ENCODE results near the gene PLEKHH3. TPM values are rescaled to one million over a fixed set of nuclear protein-coding genes. Genes with fewer than 3 reads are reported as not detected.
"Not testable (repeated sequence)": the region's sequence is repeated elsewhere in the genome, so short reads cannot be mapped to it uniquely, and the experiment has no call there.

Gene PLEKHH3
- total RNA-seq, 6 experiments from 2014 or later: 16.4 to 22.4 (median 19.1) TPM

DNA sequence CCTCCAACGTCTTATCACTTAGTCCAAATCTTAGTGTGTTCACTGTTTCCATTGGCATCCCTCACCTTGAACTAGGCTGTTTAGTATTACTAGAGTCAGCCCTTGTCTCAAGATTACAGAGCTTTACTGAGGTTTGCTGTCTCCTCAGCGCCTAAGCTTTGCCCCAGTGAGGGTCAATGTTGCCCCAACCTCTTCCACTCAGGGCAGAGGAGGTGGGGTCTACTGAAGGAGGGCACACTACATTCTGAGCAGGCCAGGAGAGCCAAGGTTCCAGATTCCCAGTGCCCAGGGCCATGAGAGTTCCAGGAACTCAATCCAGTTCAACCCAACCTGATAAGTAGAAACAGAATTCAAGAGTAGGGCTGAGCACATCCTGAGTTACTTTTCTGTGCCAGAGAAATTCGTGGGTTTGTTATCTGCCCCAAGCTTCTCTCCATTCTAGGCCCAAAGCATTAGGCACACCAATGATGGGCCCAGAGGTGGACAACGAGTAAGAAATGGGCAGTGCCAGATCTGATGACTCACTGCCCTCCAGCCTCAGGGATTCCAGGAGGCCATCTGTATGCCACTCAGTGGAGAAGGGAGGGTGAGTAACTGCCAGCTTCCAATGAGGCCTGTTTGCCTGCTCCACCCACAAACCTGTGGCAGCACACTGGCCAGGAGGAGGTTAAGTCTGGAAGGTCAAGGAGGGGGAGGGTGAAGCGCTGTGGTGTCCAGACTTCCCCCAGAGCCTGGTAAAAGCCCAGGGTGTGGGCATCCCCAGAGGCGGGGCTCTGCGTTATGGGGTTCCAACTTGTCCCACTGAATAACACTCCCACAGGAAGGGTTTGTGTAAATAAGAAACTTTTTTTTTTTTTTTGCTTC, 9.5 kb downstream of the PLEKHH3 start:
- TF ChIP-seq, protein P1, sequence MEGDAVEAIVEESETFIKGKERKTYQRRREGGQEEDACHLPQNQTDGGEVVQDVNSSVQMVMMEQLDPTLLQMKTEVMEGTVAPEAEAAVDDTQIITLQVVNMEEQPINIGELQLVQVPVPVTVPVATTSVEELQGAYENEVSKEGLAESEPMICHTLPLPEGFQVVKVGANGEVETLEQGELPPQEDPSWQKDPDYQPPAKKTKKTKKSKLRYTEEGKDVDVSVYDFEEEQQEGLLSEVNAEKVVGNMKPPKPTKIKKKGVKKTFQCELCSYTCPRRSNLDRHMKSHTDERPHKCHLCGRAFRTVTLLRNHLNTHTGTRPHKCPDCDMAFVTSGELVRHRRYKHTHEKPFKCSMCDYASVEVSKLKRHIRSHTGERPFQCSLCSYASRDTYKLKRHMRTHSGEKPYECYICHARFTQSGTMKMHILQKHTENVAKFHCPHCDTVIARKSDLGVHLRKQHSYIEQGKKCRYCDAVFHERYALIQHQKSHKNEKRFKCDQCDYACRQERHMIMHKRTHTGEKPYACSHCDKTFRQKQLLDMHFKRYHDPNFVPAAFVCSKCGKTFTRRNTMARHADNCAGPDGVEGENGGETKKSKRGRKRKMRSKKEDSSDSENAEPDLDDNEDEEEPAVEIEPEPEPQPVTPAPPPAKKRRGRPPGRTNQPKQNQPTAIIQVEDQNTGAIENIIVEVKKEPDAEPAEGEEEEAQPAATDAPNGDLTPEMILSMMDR (IDR thresholded peaks at IDR 0.05): no peak
- peak overlapping the region; percentile 37; the same call in 1 of the 2 replicates for H3K4me3 Mint-ChIP-seq
- peaks cover 30% of the 10 kb centered on the region for H3K36me3 Mint-ChIP-seq (ENCODE audit: low read depth)
- H3K27me3 Mint-ChIP-seq (ENCODE audit: insufficient read depth): peaks cover 3% of the 10 kb centered on the region
- DNase-seq: peak; percentile 93
- peaks cover 34% of the 10 kb centered on the region for H3K4me1 Mint-ChIP-seq (ENCODE audit: low read depth)
- H3K9me3 Mint-ChIP-seq: no peaks in the 10 kb centered on the region
- H3K27ac Mint-ChIP-seq: peak overlapping the region; percentile 87

DNA sequence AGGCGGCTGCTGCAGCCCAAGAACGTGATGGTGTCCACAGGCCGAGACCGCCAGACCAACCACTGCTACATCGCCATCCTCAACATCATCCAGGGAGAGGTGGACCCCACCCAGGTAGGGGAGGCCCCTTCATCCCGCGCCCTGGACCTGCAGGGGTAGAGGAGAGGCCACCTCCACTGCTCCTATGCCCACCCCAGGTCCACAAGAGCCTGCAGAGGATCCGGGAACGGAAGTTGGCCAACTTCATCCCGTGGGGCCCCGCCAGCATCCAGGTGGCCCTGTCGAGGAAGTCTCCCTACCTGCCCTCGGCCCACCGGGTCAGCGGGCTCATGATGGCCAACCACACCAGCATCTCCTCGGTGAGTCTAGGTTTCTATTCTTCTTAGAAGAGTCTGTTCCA, 10.7 kb downstream of the PLEKHH3 start:
- H3K4me3 Mint-ChIP-seq; H3K27ac Mint-ChIP-seq; H3K9me3 Mint-ChIP-seq; DNase-seq; H3K27me3 Mint-ChIP-seq (ENCODE audit: insufficient read depth): not testable (repeated sequence)
- Mint-ChIP-seq H3K4me1 (ENCODE audit: low read depth) (peaks cover 38% of the 10 kb centered on the region), H3K36me3 (ENCODE audit: low read depth) (peaks cover 25% of the 10 kb centered on the region)

DNA sequence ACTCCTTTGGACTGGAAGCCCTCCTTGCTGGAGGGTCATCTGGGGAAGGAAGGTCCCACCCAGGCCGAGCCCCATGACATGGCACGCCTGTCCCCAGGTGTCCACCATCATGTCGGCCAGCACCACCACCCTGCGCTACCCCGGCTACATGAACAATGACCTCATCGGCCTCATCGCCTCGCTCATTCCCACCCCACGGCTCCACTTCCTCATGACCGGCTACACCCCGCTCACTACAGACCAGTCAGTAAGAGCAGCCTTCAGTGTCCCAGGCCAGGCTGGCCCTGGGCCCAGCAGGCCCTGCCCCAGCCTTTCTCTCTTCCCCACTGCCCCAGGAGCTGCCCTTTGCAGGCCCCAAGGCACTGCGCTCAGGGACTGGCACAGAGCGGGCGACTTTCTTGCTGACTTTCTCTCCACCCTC, 11.2 kb downstream of the PLEKHH3 start:
- TF ChIP-seq, protein P1 (IDR thresholded peaks at IDR 0.05): no peak
- peaks cover 3% of the 10 kb centered on the region for H3K27me3 Mint-ChIP-seq (ENCODE audit: insufficient read depth)
- H3K4me1 Mint-ChIP-seq (ENCODE audit: low read depth): peaks cover 44% of the 10 kb centered on the region
- no peak for DNase-seq
- H3K4me3 Mint-ChIP-seq: no peak overlapping the region
- peaks cover 21% of the 10 kb centered on the region for H3K36me3 Mint-ChIP-seq (ENCODE audit: low read depth)
- no peaks in the 10 kb centered on the region for H3K9me3 Mint-ChIP-seq
- no peak overlapping the region for H3K27ac Mint-ChIP-seq

DNA sequence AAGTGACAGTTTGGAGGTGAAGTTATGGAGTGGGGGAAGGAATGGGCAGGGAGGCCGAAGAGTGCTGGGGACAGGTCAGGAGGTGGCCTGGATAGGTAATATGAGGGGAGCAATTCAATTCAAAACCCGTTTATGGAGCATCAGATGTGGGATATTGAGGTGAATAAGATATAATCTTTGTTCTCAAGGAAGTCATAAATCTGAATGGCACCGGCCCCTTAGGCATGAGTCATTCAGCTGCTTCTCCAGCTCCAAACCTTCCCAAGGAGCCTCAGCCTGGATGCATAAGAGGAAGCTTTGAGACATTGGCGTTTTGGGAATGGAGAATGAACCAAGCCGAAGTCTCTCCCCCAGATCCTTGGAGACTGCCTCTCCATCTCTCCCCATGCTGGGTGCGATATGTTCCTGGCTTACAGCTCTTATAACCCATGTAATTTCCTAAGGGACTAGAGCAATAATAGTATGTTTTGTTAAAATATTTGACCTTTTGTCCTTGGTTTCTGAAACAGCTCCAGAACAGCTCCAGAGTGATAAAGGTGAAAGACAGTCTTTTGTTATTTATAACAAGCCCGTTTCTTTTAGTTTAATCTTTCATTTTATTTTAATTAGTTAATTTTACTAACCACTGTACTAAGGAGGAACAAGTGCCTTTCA, 16.0 kb downstream of the PLEKHH3 start:
- Mint-ChIP-seq H3K4me3 (peak overlapping the region; percentile 25), H3K4me1 (ENCODE audit: low read depth) (peaks cover 46% of the 10 kb centered on the region), H3K36me3 (ENCODE audit: low read depth) (peaks cover 10% of the 10 kb centered on the region), H3K9me3 (no peaks in the 10 kb centered on the region), H3K27me3 (ENCODE audit: insufficient read depth) (no peaks in the 10 kb centered on the region), H3K27ac (peak overlapping the region; percentile 38)
- peak; percentile 74 for DNase-seq
- TF ChIP-seq, protein P1 (IDR thresholded peaks at IDR 0.05): no peak

DNA sequence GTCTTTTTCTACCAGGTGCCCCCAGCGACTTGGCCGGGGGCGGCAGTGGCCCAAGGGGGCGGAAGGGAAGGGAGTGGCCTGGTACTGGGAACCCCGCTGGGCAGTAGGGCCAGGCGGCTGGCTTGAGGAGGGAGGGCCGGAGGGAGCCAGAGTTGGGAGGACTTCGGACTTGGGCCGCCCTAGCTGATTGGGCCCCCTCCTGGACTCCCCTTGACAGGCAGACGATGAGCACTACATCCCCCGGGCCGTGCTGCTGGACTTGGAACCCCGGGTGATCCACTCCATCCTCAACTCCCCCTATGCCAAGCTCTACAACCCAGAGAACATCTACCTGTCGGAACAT, 16.9 kb downstream of the PLEKHH3 start:
- Mint-ChIP-seq H3K4me3 (peak overlapping the region; percentile 90), H3K4me1 (ENCODE audit: low read depth) (peaks cover 56% of the 10 kb centered on the region), H3K27ac (peak overlapping the region; percentile 82)
- not testable (repeated sequence) for H3K27me3 Mint-ChIP-seq (ENCODE audit: insufficient read depth); H3K36me3 Mint-ChIP-seq (ENCODE audit: low read depth); DNase-seq; H3K9me3 Mint-ChIP-seq

DNA sequence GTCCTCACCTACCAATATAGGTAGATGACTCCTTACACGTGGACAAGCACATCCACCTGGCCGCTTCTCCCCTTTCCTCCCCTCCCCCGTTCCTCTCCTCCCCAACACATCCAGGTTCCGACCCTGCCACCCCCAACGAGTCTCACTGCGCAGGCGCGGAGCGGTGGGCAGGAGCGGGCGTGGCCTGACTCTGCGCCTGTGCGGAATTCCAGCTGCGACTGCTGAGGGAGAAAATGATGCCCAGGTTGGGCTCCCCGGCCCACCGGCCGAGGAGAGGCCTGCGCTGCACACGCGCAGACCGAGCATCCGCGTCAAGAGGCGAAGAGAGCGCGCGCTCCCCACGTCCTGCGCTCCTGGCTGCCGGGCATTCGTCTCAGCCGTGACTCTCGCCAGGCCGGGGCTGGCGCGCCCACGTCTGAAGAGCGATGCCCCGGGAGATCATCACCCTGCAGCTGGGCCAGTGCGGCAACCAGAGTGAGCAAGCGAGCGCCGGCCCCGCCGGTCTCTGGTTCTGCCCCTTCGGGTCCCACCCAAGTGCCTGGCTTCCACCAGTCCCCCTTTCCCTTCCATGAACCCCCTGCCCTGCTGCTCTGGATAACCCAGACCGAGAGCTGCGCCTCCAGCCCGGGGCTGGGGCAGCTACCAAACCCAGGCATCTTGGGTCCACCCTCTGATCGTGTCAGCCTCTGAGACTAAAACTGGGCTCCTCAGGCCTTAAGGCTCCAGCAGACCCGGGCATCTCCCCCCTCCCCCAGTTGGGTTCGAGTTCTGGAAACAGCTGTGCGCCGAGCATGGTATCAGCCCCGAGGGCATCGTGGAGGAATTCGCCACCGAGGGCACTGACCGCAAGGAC, 17.5 kb downstream of the PLEKHH3 start, which contains the start of gene TUBG2:
Gene TUBG2 (plus strand): TSS at position 206 of the 853 bp plus-strand sequence. CDS start 220 bp downstream, at position 426.
- Mint-ChIP-seq H3K27me3 (ENCODE audit: insufficient read depth) (no peaks in the 10 kb centered on the region), H3K4me3 (peak within 1 kb of the TSS; percentile 90), H3K9me3 (no peaks in the 10 kb centered on the region), H3K27ac (peak within 1 kb of the TSS; percentile 82), H3K36me3 (ENCODE audit: low read depth) (peaks cover 3% of the 10 kb centered on the region; the same call in 1 of the 2 replicates), H3K4me1 (ENCODE audit: low read depth) (peaks cover 62% of the 10 kb centered on the region)
- TF ChIP-seq, protein P1 (IDR thresholded peaks at IDR 0.05): no peak
- DNase-seq: peak; percentile 84

Measured in HFFc6 (cell line).